Activated naive CD4-positive, alpha-beta T cell treated with anti-CD3 and anti-CD28 coated beads, Interleukin-2, amount 50 U/mL, for 24 hours (primary cell): ENCODE data around the gene ABR.
"Not testable (repeated sequence)": the region's sequence is repeated elsewhere in the genome, so short reads cannot be mapped to it uniquely, and the experiment has no call there.

Experiments used
- H3K27ac Mint-ChIP-seq: one replicate; pipeline ENCODE4 v1.8.0; 2021; ENCODE audit warnings: mild to moderate bottlenecking, mixed read lengths
- H3K27me3 Mint-ChIP-seq: one replicate; pipeline ENCODE4 v1.8.0; 2021; ENCODE audit warnings: mixed read lengths
- H3K36me3 Mint-ChIP-seq: one replicate; pipeline ENCODE4 v1.8.0; 2021; ENCODE audit warnings: mixed read lengths
- H3K4me1 Mint-ChIP-seq: one replicate; pipeline ENCODE4 v1.8.0; 2021; ENCODE audit warnings: mixed read lengths
- H3K4me3 Mint-ChIP-seq: one replicate; pipeline ENCODE4 v1.8.0; 2021; ENCODE audit warnings: mild to moderate bottlenecking, mixed read lengths
- H3K9me3 Mint-ChIP-seq: one replicate; pipeline ENCODE4 v1.8.0; 2021; ENCODE audit warnings: mixed read lengths

ABR gene

GRCh38 chr17:1169221-1169928 lies 10.4 kb downstream of the ABR start:
- Mint-ChIP-seq H3K27me3 (no peaks in the 10 kb centered on the region), H3K27ac (no peak overlapping the region), H3K9me3 (no peaks in the 10 kb centered on the region), H3K4me3 (no peak overlapping the region), H3K4me1 (peaks cover 6% of the 10 kb centered on the region), H3K36me3 (peaks cover 2% of the 10 kb centered on the region)

GRCh38 chr17:1168533-1169220 lies 11.1 kb downstream of the ABR start:
- Mint-ChIP-seq H3K27me3 (no peaks in the 10 kb centered on the region), H3K4me3 (no peak overlapping the region), H3K9me3 (no peaks in the 10 kb centered on the region), H3K36me3 (no peaks in the 10 kb centered on the region), H3K27ac (no peak overlapping the region), H3K4me1 (peaks cover 1% of the 10 kb centered on the region)

- Mint-ChIP-seq H3K27ac (no peak overlapping the region), H3K9me3 (no peaks in the 10 kb centered on the region), H3K27me3 (no peaks in the 10 kb centered on the region), H3K36me3 (no peaks in the 10 kb centered on the region), H3K4me3 (no peak overlapping the region), H3K4me1 (no peaks in the 10 kb centered on the region)
Observed at GRCh38 chr17:1166276-1166675, 13.5 kb downstream of the ABR start.

- Mint-ChIP-seq H3K36me3 (no peaks in the 10 kb centered on the region), H3K27me3 (no peaks in the 10 kb centered on the region), H3K4me1 (no peaks in the 10 kb centered on the region)
Observed at GRCh38 chr17:1165836-1166235, 13.9 kb downstream of the ABR start.

GRCh38 chr17:1164935-1165556 lies 14.7 kb downstream of the ABR start:
- Mint-ChIP-seq H3K9me3 (no peaks in the 10 kb centered on the region), H3K4me1 (no peaks in the 10 kb centered on the region), H3K27ac (no peak overlapping the region), H3K36me3 (no peaks in the 10 kb centered on the region), H3K4me3 (no peak overlapping the region), H3K27me3 (no peaks in the 10 kb centered on the region)

More at GRCh38 chr17:1165836-1166235, 13.9 kb downstream of the ABR start:
- Mint-ChIP-seq H3K27ac (no peak overlapping the region), H3K9me3 (no peaks in the 10 kb centered on the region), H3K4me3 (no peak overlapping the region)

- H3K27me3 Mint-ChIP-seq = no peaks in the 10 kb centered on the region
- H3K4me1 Mint-ChIP-seq = no peaks in the 10 kb centered on the region
- no peak overlapping the region for H3K27ac Mint-ChIP-seq
- H3K4me3 Mint-ChIP-seq = no peak overlapping the region
- no peaks in the 10 kb centered on the region for H3K9me3 Mint-ChIP-seq
- H3K36me3 Mint-ChIP-seq = peaks cover 3% of the 10 kb centered on the region
Observed at GRCh38 chr17:1162116-1162855, 17.5 kb downstream of the ABR start.

GRCh38 chr17:1160591-1161390 lies 19.0 kb downstream of the ABR start:
- Mint-ChIP-seq H3K36me3 (peaks cover 3% of the 10 kb centered on the region), H3K4me1 (no peaks in the 10 kb centered on the region), H3K4me3 (no peak overlapping the region), H3K27ac (no peak overlapping the region), H3K27me3 (no peaks in the 10 kb centered on the region), H3K9me3 (no peaks in the 10 kb centered on the region)

GRCh38 chr17:1159431-1160180 lies 20.2 kb downstream of the ABR start:
- Mint-ChIP-seq H3K4me3 (no peak overlapping the region), H3K4me1 (no peaks in the 10 kb centered on the region), H3K27me3 (no peaks in the 10 kb centered on the region), H3K9me3 (no peaks in the 10 kb centered on the region), H3K36me3 (peaks cover 3% of the 10 kb centered on the region), H3K27ac (no peak overlapping the region)

- H3K36me3 Mint-ChIP-seq = peaks cover 3% of the 10 kb centered on the region
- no peaks in the 10 kb centered on the region for H3K27me3 Mint-ChIP-seq
- no peaks in the 10 kb centered on the region for H3K9me3 Mint-ChIP-seq
- H3K27ac Mint-ChIP-seq = no peak overlapping the region
- H3K4me3 Mint-ChIP-seq = no peak overlapping the region
- H3K4me1 Mint-ChIP-seq = no peaks in the 10 kb centered on the region
Observed at GRCh38 chr17:1158879-1159278, 20.9 kb downstream of the ABR start.

- no peaks in the 10 kb centered on the region for H3K4me1 Mint-ChIP-seq
- no peak overlapping the region for H3K4me3 Mint-ChIP-seq
- no peaks in the 10 kb centered on the region for H3K27me3 Mint-ChIP-seq
- no peaks in the 10 kb centered on the region for H3K9me3 Mint-ChIP-seq
- no peak overlapping the region for H3K27ac Mint-ChIP-seq
- H3K36me3 Mint-ChIP-seq = peaks cover 3% of the 10 kb centered on the region
Observed at GRCh38 chr17:1156864-1157263, 22.9 kb downstream of the ABR start.

- H3K4me3 Mint-ChIP-seq = no peak overlapping the region
- no peak overlapping the region for H3K27ac Mint-ChIP-seq
- H3K36me3 Mint-ChIP-seq = peaks cover 3% of the 10 kb centered on the region
- no peaks in the 10 kb centered on the region for H3K9me3 Mint-ChIP-seq
- no peaks in the 10 kb centered on the region for H3K27me3 Mint-ChIP-seq
- no peaks in the 10 kb centered on the region for H3K4me1 Mint-ChIP-seq
Observed at GRCh38 chr17:1154704-1155103, 25.1 kb downstream of the ABR start.

- H3K36me3 Mint-ChIP-seq = peaks cover 3% of the 10 kb centered on the region
- no peaks in the 10 kb centered on the region for H3K9me3 Mint-ChIP-seq
- no peaks in the 10 kb centered on the region for H3K27me3 Mint-ChIP-seq
- H3K4me1 Mint-ChIP-seq = no peaks in the 10 kb centered on the region
- H3K4me3 Mint-ChIP-seq = no peak overlapping the region
- H3K27ac Mint-ChIP-seq = no peak overlapping the region
Observed at GRCh38 chr17:1153795-1154546, 25.8 kb downstream of the ABR start.

- not testable (repeated sequence) for H3K27ac Mint-ChIP-seq, H3K36me3 Mint-ChIP-seq, H3K4me1 Mint-ChIP-seq, H3K4me3 Mint-ChIP-seq, H3K9me3 Mint-ChIP-seq, H3K27me3 Mint-ChIP-seq
Observed at GRCh38 chr17:1152582-1152981, 27.2 kb downstream of the ABR start.
